Measurements from ENCODE around the gene SLC13A4.

The SLC13A4 gene

DNA sequence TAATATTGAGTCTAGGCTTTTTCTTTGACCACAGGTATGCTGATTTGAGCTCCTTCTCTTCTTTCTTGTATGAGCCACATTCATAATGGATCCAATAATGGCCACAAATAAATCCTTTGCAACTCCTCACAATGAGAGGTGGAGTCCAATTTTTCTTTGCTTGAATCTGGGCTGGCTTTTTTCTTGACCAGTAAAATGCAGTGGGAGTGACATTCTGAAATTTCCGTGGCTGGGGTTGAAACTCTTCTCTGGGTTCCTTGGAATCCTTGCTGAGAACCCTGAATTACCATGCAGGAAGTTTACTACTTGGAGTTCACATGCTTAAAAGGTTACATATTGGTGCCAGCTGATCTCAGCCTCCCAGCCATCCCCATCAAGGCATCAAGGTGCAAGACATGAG, 43.1 kb upstream of the SLC13A4 start:
- no peaks in the 10 kb centered on the region for H4K20me1 ChIP-seq (ENCODE audit: insufficient read depth, low read length)
- H3K36me3 ChIP-seq (ENCODE audit: insufficient read depth, low read length), result no peaks in the 10 kb centered on the region
- ATAC-seq (ENCODE audit: insufficient read depth, low read depth) (no peak), DNase-seq (no peak)
- no peaks in the 10 kb centered on the region for H3K79me2 ChIP-seq (ENCODE audit: insufficient read depth, low read length)
- no peak overlapping the region for H2AFZ ChIP-seq (ENCODE audit: low read depth, low read length)
- H3K4me1 ChIP-seq (ENCODE audit: insufficient read depth, low read length), result peaks cover 31% of the 10 kb centered on the region
- no peak overlapping the region for H3K9ac ChIP-seq (ENCODE audit: low read depth, low read length)
- H3K9me3 ChIP-seq (ENCODE audit: insufficient read depth, low read length, severe bottlenecking), result no peaks in the 10 kb centered on the region
- H3K27me3 ChIP-seq (ENCODE audit: insufficient read depth, low read length, poor library complexity), result no peaks in the 10 kb centered on the region
- no peak overlapping the region for H3K27ac ChIP-seq (ENCODE audit: low read length)
- no peak for TF ChIP-seq EZH2 (IDR thresholded peaks at IDR 0.05; ENCODE audit: borderline replicate concordance, low read depth, low read length, severe bottlenecking)
- TF ChIP-seq, protein P1, sequence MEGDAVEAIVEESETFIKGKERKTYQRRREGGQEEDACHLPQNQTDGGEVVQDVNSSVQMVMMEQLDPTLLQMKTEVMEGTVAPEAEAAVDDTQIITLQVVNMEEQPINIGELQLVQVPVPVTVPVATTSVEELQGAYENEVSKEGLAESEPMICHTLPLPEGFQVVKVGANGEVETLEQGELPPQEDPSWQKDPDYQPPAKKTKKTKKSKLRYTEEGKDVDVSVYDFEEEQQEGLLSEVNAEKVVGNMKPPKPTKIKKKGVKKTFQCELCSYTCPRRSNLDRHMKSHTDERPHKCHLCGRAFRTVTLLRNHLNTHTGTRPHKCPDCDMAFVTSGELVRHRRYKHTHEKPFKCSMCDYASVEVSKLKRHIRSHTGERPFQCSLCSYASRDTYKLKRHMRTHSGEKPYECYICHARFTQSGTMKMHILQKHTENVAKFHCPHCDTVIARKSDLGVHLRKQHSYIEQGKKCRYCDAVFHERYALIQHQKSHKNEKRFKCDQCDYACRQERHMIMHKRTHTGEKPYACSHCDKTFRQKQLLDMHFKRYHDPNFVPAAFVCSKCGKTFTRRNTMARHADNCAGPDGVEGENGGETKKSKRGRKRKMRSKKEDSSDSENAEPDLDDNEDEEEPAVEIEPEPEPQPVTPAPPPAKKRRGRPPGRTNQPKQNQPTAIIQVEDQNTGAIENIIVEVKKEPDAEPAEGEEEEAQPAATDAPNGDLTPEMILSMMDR (IDR thresholded peaks at IDR 0.05; ENCODE audit: borderline replicate concordance, extremely low read depth, low read length, poor library complexity, severe bottlenecking), result no peak
- H3K4me3 ChIP-seq (ENCODE audit: low read depth in 1 of 2, low read length in 2 of 2), result no peak overlapping the region
- no peak overlapping the region for H3K4me2 ChIP-seq (ENCODE audit: insufficient read depth, low read length)

DNA sequence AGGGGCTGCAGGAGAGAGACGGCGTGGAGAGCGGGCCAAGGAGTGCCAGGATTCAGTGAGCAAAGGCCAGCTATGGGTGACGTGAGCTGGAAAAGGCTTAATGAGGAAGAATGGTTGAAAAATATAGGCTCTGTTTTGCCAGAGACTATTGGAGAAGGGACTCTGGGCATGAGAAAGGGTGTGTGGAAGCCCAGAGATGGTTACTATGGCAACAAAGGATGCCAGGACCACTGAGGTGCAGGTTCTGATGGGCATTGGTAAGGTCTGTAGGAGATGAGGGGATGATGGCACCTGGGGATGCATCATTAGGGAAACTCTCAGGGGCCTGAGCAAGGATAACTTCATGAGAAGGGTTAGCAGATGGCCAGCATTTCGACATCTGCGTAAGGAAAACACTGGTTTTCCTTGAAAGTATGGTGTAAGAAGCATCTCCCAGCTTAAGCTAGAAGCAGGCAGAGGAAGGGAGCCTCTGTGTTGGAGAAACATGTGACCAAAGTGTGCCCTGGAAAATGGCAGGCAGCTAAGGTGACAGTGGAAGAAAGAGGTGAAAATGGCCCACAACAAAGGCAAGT, 42.2 kb upstream of the SLC13A4 start:
- Histone ChIP-seq H2AFZ (ENCODE audit: low read depth, low read length) (no peak overlapping the region), H4K20me1 (ENCODE audit: insufficient read depth, low read length) (no peaks in the 10 kb centered on the region), H3K27me3 (ENCODE audit: insufficient read depth, low read length, poor library complexity) (no peaks in the 10 kb centered on the region), H3K4me1 (ENCODE audit: insufficient read depth, low read length) (peaks cover 31% of the 10 kb centered on the region), H3K9ac (ENCODE audit: low read depth, low read length) (no peak overlapping the region), H3K27ac (ENCODE audit: low read length) (no peak overlapping the region), H3K4me2 (ENCODE audit: insufficient read depth, low read length) (no peak overlapping the region), H3K36me3 (ENCODE audit: insufficient read depth, low read length) (no peaks in the 10 kb centered on the region), H3K79me2 (ENCODE audit: insufficient read depth, low read length) (no peaks in the 10 kb centered on the region), H3K4me3 (ENCODE audit: low read depth in 1 of 2, low read length in 2 of 2) (no peak overlapping the region), H3K9me3 (ENCODE audit: insufficient read depth, low read length, severe bottlenecking) (no peaks in the 10 kb centered on the region)
- TF ChIP-seq, protein P1 (IDR thresholded peaks at IDR 0.05; ENCODE audit: borderline replicate concordance, extremely low read depth, low read length, poor library complexity, severe bottlenecking), result no peak
- no peak for TF ChIP-seq EZH2 (IDR thresholded peaks at IDR 0.05; ENCODE audit: borderline replicate concordance, low read depth, low read length, severe bottlenecking)
- no peak for DNase-seq
- ATAC-seq (ENCODE audit: insufficient read depth, low read depth), result no peak

DNA sequence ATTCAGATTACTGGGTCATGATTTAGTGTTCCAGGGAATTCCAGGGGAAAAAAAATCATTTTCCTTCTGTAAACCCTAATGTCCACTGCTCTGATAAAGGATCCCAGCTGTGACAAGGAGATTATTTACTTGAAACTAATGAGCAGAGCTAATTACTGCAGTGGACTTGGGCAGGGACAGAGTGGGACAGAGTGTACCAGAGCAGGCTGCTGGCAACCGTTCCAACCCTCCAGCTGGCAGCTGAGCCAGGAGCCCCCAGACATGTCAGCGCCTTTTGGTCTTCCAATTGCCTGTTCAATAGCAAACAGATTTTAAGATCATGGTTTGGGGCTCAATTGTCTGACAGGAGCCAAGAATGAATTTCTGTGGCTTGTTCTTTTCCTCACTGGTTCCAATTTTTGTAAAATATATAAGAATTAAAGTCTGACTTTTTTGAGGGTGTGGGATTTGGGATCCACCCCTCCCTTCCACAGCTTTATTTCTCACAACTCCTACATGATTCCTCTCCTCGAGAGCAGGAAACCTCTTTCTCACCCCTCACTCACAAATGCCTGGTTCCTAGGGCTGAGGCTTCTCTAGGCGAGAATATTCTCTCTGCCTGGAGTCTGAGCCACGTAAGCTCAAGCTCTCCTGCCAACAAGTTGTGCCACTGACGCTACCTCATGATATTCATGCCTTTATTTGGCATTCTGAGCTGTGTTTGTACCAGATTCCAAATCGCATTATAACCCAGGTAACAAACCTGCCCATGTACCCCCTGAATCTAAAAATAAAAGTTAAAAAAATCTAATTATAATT, 41.2 kb upstream of the SLC13A4 start:
- ATAC-seq (ENCODE audit: insufficient read depth, low read depth) (no peak), DNase-seq (no peak)
- Histone ChIP-seq H3K79me2 (ENCODE audit: insufficient read depth, low read length) (no peaks in the 10 kb centered on the region), H3K9me3 (ENCODE audit: insufficient read depth, low read length, severe bottlenecking) (no peaks in the 10 kb centered on the region), H3K4me2 (ENCODE audit: insufficient read depth, low read length) (no peak overlapping the region), H3K4me3 (ENCODE audit: low read depth in 1 of 2, low read length in 2 of 2) (no peak overlapping the region), H3K4me1 (ENCODE audit: insufficient read depth, low read length) (peaks cover 30% of the 10 kb centered on the region), H4K20me1 (ENCODE audit: insufficient read depth, low read length) (no peaks in the 10 kb centered on the region), H3K36me3 (ENCODE audit: insufficient read depth, low read length) (no peaks in the 10 kb centered on the region), H2AFZ (ENCODE audit: low read depth, low read length) (no peak overlapping the region), H3K27ac (ENCODE audit: low read length) (no peak overlapping the region), H3K9ac (ENCODE audit: low read depth, low read length) (no peak overlapping the region), H3K27me3 (ENCODE audit: insufficient read depth, low read length, poor library complexity) (no peaks in the 10 kb centered on the region)
- TF ChIP-seq EZH2 (IDR thresholded peaks at IDR 0.05; ENCODE audit: borderline replicate concordance, low read depth, low read length, severe bottlenecking), result no peak
- TF ChIP-seq, protein P1 (IDR thresholded peaks at IDR 0.05; ENCODE audit: borderline replicate concordance, extremely low read depth, low read length, poor library complexity, severe bottlenecking), result no peak

Measured in DND-41 (cell line).